CD14-positive monocyte (primary cell): ENCODE results near the gene LSS. TPM values are rescaled to one million over a fixed set of nuclear protein-coding genes. Genes with fewer than 3 reads are reported as not detected.

Experiments
- DNase-seq, 3 donors: peaks; one replicate each; pipeline ENCODE4 v3.0.0-alpha.2; 2011 to 2022
- H2AFZ ChIP-seq: 2 replicates; pipeline ENCODE4 v1.6.0; 2012; ENCODE audit warnings: mild to moderate bottlenecking, low read depth, low read length, inconsistent platforms; ENCODE audit not compliant: insufficient read depth, poor library complexity, severe bottlenecking
- H3K27ac ChIP-seq, 2 donors: 1 replicate in 1 of 2; 2 replicates in 1 of 2; pipeline ENCODE4 v1.5.1; 2012 to 2013; ENCODE audit warnings: low read length in 2 of 2, control low read depth in 1 of 2, inconsistent platforms in 1 of 2, low read depth in 1 of 2, mild to moderate bottlenecking in 1 of 2
- H3K27me3 ChIP-seq, 2 donors: one replicate each; pipeline versions ENCODE4 v1.6.0 to v1.6.1; 2011 to 2013; ENCODE audit warnings: low read length in 2 of 2; ENCODE audit not compliant: control insufficient read depth in 2 of 2, insufficient read depth in 2 of 2
- H3K36me3 ChIP-seq, 2 donors: replicated peaks in 1 of 2; 1 replicate in 1 of 2; 2 replicates in 1 of 2; pipeline versions ENCODE4 v1.5.1 to v1.6.1; 2012 to 2013; ENCODE audit warnings: low read length in 2 of 2, control low read depth in 1 of 2, inconsistent platforms in 1 of 2, mild to moderate bottlenecking in 1 of 2; ENCODE audit not compliant: insufficient read depth in 2 of 2, control insufficient read depth in 1 of 2
- H3K4me1 ChIP-seq, 2 donors: 1 replicate in 1 of 2; 2 replicates in 1 of 2; pipeline versions ENCODE4 v1.5.1 to v1.6.1; 2012 to 2013; ENCODE audit warnings: low read length in 2 of 2, control low read depth in 1 of 2, inconsistent platforms in 1 of 2, mild to moderate bottlenecking in 1 of 2, moderate library complexity in 1 of 2; ENCODE audit not compliant: insufficient read depth in 2 of 2, control insufficient read depth in 1 of 2
- H3K4me2 ChIP-seq: replicated peaks from 2 replicates; pipeline ENCODE3; 2012; ENCODE audit warnings: low read length, moderate library complexity, mild to moderate bottlenecking; ENCODE audit not compliant: poor library complexity, severe bottlenecking; ENCODE audit errors: extremely low read depth
- H3K4me3 ChIP-seq, 3 experiments: fragments of 200-600 bp in 1 of 3; sonication (generic) in 1 of 3; replicated peaks in 1 of 3; 1 replicate in 2 of 3; 2 replicates in 1 of 3; pipeline ENCODE4 v1.5.1; 2011 to 2013; ENCODE audit warnings: low read length in 3 of 3, mild to moderate bottlenecking in 3 of 3, control low read depth in 2 of 3, low read depth in 2 of 3, inconsistent platforms in 1 of 3, moderate library complexity in 1 of 3
- H3K79me2 ChIP-seq: 2 replicates; pipeline ENCODE4 v1.6.0; 2012; ENCODE audit warnings: mild to moderate bottlenecking, control low read depth, inconsistent platforms, low read length, moderate library complexity; ENCODE audit not compliant: insufficient read depth
- H3K9ac ChIP-seq: 2 replicates; pipeline ENCODE4 v1.6.0; 2017; ENCODE audit warnings: low read length, mild to moderate bottlenecking; ENCODE audit not compliant: insufficient read depth, poor library complexity, severe bottlenecking
- H3K9me3 ChIP-seq, 2 donors: replicated peaks in 1 of 2; 1 replicate in 1 of 2; 2 replicates in 1 of 2; pipeline versions ENCODE4 v1.5.1 to v1.6.1; 2012 to 2013; ENCODE audit warnings: low read length in 2 of 2, control low read depth in 1 of 2; ENCODE audit not compliant: control insufficient read depth in 1 of 2, insufficient read depth in 1 of 2
- H4K20me1 ChIP-seq: 2 replicates; pipeline ENCODE4 v1.6.0; 2012; ENCODE audit warnings: mild to moderate bottlenecking, low read length, control low read depth, moderate library complexity; ENCODE audit not compliant: insufficient read depth
- H3K27ac Mint-ChIP-seq, 7 donors: one replicate each; pipeline ENCODE4 v1.8.0; 2020; ENCODE audit warnings: mild to moderate bottlenecking in 7 of 7, mixed read lengths in 7 of 7, moderate library complexity in 6 of 7, inconsistent platforms in 2 of 7
- H3K27me3 Mint-ChIP-seq, 3 donors: one replicate each; pipeline ENCODE4 v1.8.0; 2021 to 2022; ENCODE audit warnings: low read depth in 3 of 3, mild to moderate bottlenecking in 3 of 3, mixed read lengths in 3 of 3, moderate library complexity in 3 of 3, inconsistent platforms in 1 of 3
- H3K36me3 Mint-ChIP-seq, 2 donors: one replicate each; pipeline ENCODE4 v1.8.0; 2020; ENCODE audit warnings: mixed read lengths in 2 of 2, inconsistent platforms in 1 of 2, mild to moderate bottlenecking in 1 of 2
- H3K4me1 Mint-ChIP-seq: one replicate; pipeline ENCODE4 v1.8.0; 2020; ENCODE audit warnings: mild to moderate bottlenecking, mixed read lengths
- H3K4me3 Mint-ChIP-seq, 2 donors: one replicate each; pipeline ENCODE4 v1.8.0; 2020; ENCODE audit warnings: mild to moderate bottlenecking in 2 of 2, mixed read lengths in 2 of 2, moderate library complexity in 1 of 2
- H3K9me3 Mint-ChIP-seq, 7 donors: one replicate each; pipeline ENCODE4 v1.8.0; 2020 to 2022; ENCODE audit warnings: mixed read lengths in 7 of 7, mild to moderate bottlenecking in 6 of 7, moderate library complexity in 6 of 7, inconsistent platforms in 2 of 7
- WGBS: methylation state at CpG from one replicate; pipeline ENCODE4 v1.1.5; 2013; ENCODE audit warnings: missing lambda C conversion rate; ENCODE audit not compliant: insufficient coverage; 5-methylcytosine and 5-hydroxymethylcytosine counted together
- intact Hi-C, 2 donors: fragments of 100-400 bp; cut with micrococcal nuclease; formaldehyde crosslinking; loops; one replicate each; pipeline versions ENCODE4 v1.15.0 to v1.15.1; 2023
- polyA plus RNA-seq, 3 donors: library from polyadenylated mRNA; depleted of rRNA in 1 of 3; unstranded in 2 of 3; stranded (reverse) in 1 of 3; fragments of 300-500 nt in 2 of 3; fragments of >200 nt in 1 of 3; fragmentation: Illumina TruSeq in 2 of 3; gene quantifications; 1 replicate in 2 of 3; 2 replicates in 1 of 3; pipeline ENCODE4 v1.2.3, GENCODE V29; 2012 to 2021
- TF ChIP-seq, protein P1 (sequence below): fragments of 200-600 bp; IDR thresholded peaks from one replicate; pipeline ENCODE4 v1.8.0; 2022; ENCODE audit warnings: antibody characterized with exemption, mild to moderate bottlenecking

The LSS gene
- polyA plus RNA-seq, 3 donors: 4.1 to 20.0 (median 4.9) TPM

DNA sequence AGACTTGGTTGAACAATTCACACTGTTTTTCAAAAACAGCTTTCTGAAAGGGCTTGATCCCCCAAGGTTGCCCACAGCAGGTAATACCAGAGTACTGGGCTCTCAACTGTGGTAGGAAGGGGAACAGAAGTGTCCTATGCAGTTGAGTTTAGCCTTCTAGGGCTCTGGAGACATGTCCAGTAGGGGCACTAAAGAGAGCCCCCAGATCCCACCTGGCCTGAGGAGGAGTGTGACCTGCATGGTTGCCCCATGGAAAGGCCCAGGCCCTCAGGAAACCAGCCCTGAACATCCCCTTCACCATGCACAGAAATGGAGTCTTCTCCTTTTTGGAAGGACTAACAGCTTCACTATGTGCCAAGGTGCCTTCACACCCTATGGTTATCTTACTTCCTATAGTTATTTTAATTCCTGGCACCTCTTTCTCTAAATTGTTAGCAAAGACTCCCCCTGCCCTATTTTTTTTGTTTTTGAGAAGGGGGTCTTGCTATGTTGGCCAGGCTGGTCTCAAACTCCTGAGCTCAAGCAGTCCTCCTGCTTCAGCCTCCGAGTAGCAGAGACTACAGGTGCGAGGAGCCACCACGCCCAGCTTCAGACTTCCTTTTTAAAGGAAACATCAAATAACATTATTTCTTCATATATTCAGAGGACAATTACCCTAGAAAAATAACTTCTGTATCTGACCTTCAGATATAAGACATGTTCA, 16.8 kb upstream of the LSS start:
- Histone ChIP-seq H3K27me3 (no peaks in the 10 kb centered on the region), H3K4me1 (no peaks in the 10 kb centered on the region), H3K27ac (no peak overlapping the region), H3K9ac (no peak overlapping the region), H3K4me3 (no peak overlapping the region), H3K36me3 (peaks cover 93 to 99% of the 10 kb centered on the region in 2 donors), H3K79me2 (no peaks in the 10 kb centered on the region), H4K20me1 (no peaks in the 10 kb centered on the region), H2AFZ (no peak overlapping the region), H3K9me3 (no peaks in the 10 kb centered on the region), H3K4me2 (no peak overlapping the region)
- 89% methylated on average over 3 of the region's 3 CpGs for WGBS
- DNase-seq: no peak
- Mint-ChIP-seq H3K4me3 (no peak overlapping the region), H3K36me3 (peaks cover 87 to 98% of the 10 kb centered on the region in 2 donors), H3K9me3 (no peaks in the 10 kb centered on the region), H3K27me3 (no peaks in the 10 kb centered on the region), H3K27ac (no peak overlapping the region), H3K4me1 (no peaks in the 10 kb centered on the region)
- TF ChIP-seq, protein P1, sequence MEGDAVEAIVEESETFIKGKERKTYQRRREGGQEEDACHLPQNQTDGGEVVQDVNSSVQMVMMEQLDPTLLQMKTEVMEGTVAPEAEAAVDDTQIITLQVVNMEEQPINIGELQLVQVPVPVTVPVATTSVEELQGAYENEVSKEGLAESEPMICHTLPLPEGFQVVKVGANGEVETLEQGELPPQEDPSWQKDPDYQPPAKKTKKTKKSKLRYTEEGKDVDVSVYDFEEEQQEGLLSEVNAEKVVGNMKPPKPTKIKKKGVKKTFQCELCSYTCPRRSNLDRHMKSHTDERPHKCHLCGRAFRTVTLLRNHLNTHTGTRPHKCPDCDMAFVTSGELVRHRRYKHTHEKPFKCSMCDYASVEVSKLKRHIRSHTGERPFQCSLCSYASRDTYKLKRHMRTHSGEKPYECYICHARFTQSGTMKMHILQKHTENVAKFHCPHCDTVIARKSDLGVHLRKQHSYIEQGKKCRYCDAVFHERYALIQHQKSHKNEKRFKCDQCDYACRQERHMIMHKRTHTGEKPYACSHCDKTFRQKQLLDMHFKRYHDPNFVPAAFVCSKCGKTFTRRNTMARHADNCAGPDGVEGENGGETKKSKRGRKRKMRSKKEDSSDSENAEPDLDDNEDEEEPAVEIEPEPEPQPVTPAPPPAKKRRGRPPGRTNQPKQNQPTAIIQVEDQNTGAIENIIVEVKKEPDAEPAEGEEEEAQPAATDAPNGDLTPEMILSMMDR: no peak
- intact Hi-C loops: no loop called here

DNA sequence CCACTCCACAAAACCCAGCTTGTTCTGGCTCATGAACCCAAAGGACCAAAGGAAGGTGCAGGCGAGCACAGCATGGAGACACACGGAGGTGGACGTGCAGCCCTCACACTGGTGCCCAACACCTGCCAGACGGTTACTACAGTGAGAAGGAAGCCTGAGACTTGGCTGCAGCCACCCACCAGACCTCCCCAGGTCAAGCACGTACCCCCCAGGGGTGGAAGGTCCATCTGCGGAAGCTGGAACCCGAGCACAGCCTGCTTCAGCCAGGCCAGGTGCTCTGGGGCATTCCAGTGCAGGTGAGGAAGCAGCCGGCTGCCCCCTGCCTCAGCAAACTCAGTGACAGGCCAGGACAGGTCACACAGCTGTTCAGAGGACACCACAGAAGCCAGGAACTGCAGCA, 16.0 kb upstream of the LSS start:
- Histone ChIP-seq H3K79me2 (no peaks in the 10 kb centered on the region), H3K4me2 (no peak overlapping the region), H3K4me1 (no peaks in the 10 kb centered on the region), H3K27ac (no peak overlapping the region), H4K20me1 (no peaks in the 10 kb centered on the region), H3K4me3 (no peak overlapping the region), H3K9ac (no peak overlapping the region), H3K9me3 (no peaks in the 10 kb centered on the region), H3K36me3 (peaks cover 93 to 99% of the 10 kb centered on the region in 2 donors), H3K27me3 (no peaks in the 10 kb centered on the region), H2AFZ (no peak overlapping the region)
- intact Hi-C loops: no loop called here
- H3K4me1 Mint-ChIP-seq: no peaks in the 10 kb centered on the region
- 98% methylated on average over 7 of the region's 8 CpGs for WGBS
- H3K9me3 Mint-ChIP-seq: no peaks in the 10 kb centered on the region
- H3K27me3 Mint-ChIP-seq: no peaks in the 10 kb centered on the region
- DNase-seq: no peak
- H3K27ac Mint-ChIP-seq: peak overlapping the region in 1 of 7 donors; percentile 66
- H3K4me3 Mint-ChIP-seq: no peak overlapping the region
- H3K36me3 Mint-ChIP-seq: peaks cover 86 to 97% of the 10 kb centered on the region in 2 donors
- TF ChIP-seq, protein P1: no peak
